SK-N-SH (cell line): ENCODE data around the gene FHOD3.
A peak's percentile ranks its signal among the peaks of the same experiment; 100 is the strongest.

Experiments
- CTCF ChIP-seq: fragments of 200-600 bp; sonication (generic); IDR thresholded peaks from 2 replicates; pipeline ENCODE4 v1.6.1; 2017; ENCODE audit warnings: antibody characterized with exemption, mild to moderate bottlenecking, moderate library complexity
- EZH2phosphoT487 ChIP-seq: fragments of 200-600 bp; sonication (generic); IDR thresholded peaks from 2 replicates; pipeline ENCODE4 v1.6.1; 2017; ENCODE audit warnings: low read depth, mixed run types, mild to moderate bottlenecking, antibody characterized with exemption, moderate library complexity, borderline replicate concordance
- MAX ChIP-seq: IDR thresholded peaks from 2 replicates; pipeline ENCODE4 v1.4.0; 2012; ENCODE audit warnings: low read depth
- NRF1 ChIP-seq: IDR thresholded peaks from 2 replicates; pipeline ENCODE4 v1.6.1; 2012; ENCODE audit warnings: low read depth, mild to moderate bottlenecking, low read length
- POLR2AphosphoS5 ChIP-seq: IDR thresholded peaks from 2 replicates; pipeline ENCODE4 v1.6.1; 2012; ENCODE audit warnings: low read depth, low read length
- REST ChIP-seq: IDR thresholded peaks from 2 replicates; pipeline ENCODE4 v1.6.1; 2012; ENCODE audit warnings: mild to moderate bottlenecking, low read depth, low read length, moderate library complexity
- SIN3A ChIP-seq: IDR thresholded peaks from 2 replicates; pipeline ENCODE4 v1.6.1; 2012; ENCODE audit warnings: low read depth, mild to moderate bottlenecking, low read length, moderate library complexity, borderline replicate concordance
- TAF1 ChIP-seq: IDR thresholded peaks from 2 replicates; pipeline ENCODE4 v1.6.1; 2012; ENCODE audit warnings: low read depth, mild to moderate bottlenecking, low read length, moderate library complexity, borderline replicate concordance

- TF ChIP-seq MAX (no peak), CTCF (no peak), REST (peak; percentile 78; the same call in 1 of the 2 replicates), SIN3A (no peak), EZH2phosphoT487 (no peak), POLR2AphosphoS5 (no peak), NRF1 (no peak), TAF1 (no peak)
These were observed 22.0 kb upstream of the FHOD3 start for GRCh38 chr18:36275561-36275960.
